Thoracic aorta (tissue), 2 donors: ENCODE results near the gene STXBP6. TPM values are rescaled to one million over a fixed set of nuclear protein-coding genes. Genes with fewer than 3 reads are reported as not detected.

ENCODE experiments used
- ATAC-seq: fragments of 150-250 bp; one replicate; pipeline ENCODE4 v1.8.0; 2017; ENCODE audit warnings: low read depth; ENCODE audit not compliant: insufficient number of reproducible peaks, low FRiP score
- DNase-seq: peaks from one replicate; pipeline ENCODE4 v3.0.0-alpha.2; 2020; ENCODE audit warnings: low spot score
- H3K27ac ChIP-seq, 2 donors: fragments of 200-600 bp; sonication (generic); 1 replicate in 1 of 2; 2 replicates in 1 of 2; pipeline ENCODE4 v1.5.1; 2016; ENCODE audit warnings: mild to moderate bottlenecking in 2 of 2, moderate library complexity in 2 of 2
- H3K27me3 ChIP-seq: fragments of 200-600 bp; sonication (generic); replicated peaks from 2 replicates; pipeline ENCODE4 v1.6.0; 2016; ENCODE audit warnings: mild to moderate bottlenecking; ENCODE audit not compliant: insufficient read depth
- H3K36me3 ChIP-seq: fragments of 200-600 bp; sonication (generic); one replicate; pipeline ENCODE4 v1.5.1; 2016
- H3K4me1 ChIP-seq, 2 donors: fragments of 200-600 bp; sonication (generic); 1 replicate in 1 of 2; 2 replicates in 1 of 2; pipeline versions ENCODE4 v1.5.1 to v1.6.0; 2016; ENCODE audit warnings: low read depth in 2 of 2, mild to moderate bottlenecking in 1 of 2; ENCODE audit not compliant: control insufficient read depth in 1 of 2
- H3K4me3 ChIP-seq: fragments of 200-600 bp; sonication (generic); 2 replicates; pipeline ENCODE4 v1.5.1; 2016; ENCODE audit warnings: mild to moderate bottlenecking
- H3K9me3 ChIP-seq: fragments of 200-600 bp; sonication (generic); 2 replicates; pipeline ENCODE4 v1.5.1; 2016
- total RNA-seq, 2 donors: library from RNA; depleted of rRNA; stranded (reverse); fragments of >200 nt; gene quantifications; one replicate each; pipeline versions ENCODE4 v1.1.0 to v1.2.3, GENCODE V29; 2016
- TF ChIP-seq, protein P1 (sequence below): fragments of 200-600 bp; sonication (generic); IDR thresholded peaks from one replicate; pipeline ENCODE4 v1.5.1; 2019; ENCODE audit warnings: antibody characterized with exemption

STXBP6 gene
- total RNA-seq, 2 donors from 2014 or later = 3.1 to 4.4 TPM

DNA sequence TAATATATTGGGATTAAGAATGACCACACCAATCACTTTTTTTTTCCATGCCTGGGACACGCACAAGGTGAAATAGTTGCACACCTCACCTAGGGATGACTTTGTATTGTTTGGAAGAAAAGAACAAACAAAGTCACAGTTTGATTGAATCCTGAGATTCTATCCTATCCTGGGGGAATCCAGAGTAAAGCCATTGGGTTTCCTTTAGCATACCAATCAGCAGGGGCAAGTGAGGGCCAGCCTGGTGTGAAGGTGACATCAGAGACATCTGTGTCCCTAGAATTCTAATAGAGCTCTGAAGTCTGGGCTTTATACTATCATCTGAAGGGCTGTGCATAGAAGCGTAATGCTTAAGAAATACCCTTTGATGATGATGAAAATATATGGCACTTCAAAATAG is 199.9 kb downstream of the STXBP6 start:
- Histone ChIP-seq H3K36me3 (no peaks in the 10 kb centered on the region), H3K4me1 (no peaks in the 10 kb centered on the region), H3K4me3 (no peak overlapping the region), H3K27ac (no peak overlapping the region), H3K9me3 (no peaks in the 10 kb centered on the region), H3K27me3 (no peaks in the 10 kb centered on the region)
- ATAC-seq = no peak
- DNase-seq = no peak
- TF ChIP-seq, protein P1, sequence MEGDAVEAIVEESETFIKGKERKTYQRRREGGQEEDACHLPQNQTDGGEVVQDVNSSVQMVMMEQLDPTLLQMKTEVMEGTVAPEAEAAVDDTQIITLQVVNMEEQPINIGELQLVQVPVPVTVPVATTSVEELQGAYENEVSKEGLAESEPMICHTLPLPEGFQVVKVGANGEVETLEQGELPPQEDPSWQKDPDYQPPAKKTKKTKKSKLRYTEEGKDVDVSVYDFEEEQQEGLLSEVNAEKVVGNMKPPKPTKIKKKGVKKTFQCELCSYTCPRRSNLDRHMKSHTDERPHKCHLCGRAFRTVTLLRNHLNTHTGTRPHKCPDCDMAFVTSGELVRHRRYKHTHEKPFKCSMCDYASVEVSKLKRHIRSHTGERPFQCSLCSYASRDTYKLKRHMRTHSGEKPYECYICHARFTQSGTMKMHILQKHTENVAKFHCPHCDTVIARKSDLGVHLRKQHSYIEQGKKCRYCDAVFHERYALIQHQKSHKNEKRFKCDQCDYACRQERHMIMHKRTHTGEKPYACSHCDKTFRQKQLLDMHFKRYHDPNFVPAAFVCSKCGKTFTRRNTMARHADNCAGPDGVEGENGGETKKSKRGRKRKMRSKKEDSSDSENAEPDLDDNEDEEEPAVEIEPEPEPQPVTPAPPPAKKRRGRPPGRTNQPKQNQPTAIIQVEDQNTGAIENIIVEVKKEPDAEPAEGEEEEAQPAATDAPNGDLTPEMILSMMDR = no peak

DNA sequence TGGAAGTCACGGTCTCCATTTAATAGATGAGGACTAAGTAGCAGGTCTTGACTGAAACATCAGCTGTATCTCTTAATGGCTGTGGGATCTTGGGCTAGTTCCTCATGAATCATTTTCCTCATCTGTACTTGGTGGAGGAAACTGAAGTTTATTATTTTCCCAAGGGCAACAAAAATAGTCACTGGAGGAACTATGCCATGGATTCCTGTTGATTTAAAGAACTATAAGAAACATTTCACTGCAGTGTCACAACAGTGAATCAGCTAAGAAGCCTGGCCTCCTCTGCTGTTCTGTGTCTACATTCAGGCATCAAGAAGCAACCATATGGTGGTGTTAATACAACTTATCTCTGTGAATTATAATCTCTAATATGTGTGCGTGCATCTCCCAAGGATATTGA is 200.5 kb downstream of the STXBP6 start:
- TF ChIP-seq, protein P1 = no peak
- no peak overlapping the region for H3K4me3 ChIP-seq
- H3K9me3 ChIP-seq = no peaks in the 10 kb centered on the region
- H3K4me1 ChIP-seq = no peaks in the 10 kb centered on the region
- DNase-seq (no peak), ATAC-seq (no peak)
- H3K27ac ChIP-seq = no peak overlapping the region
- H3K36me3 ChIP-seq = no peaks in the 10 kb centered on the region
- H3K27me3 ChIP-seq = no peaks in the 10 kb centered on the region

- no peaks in the 10 kb centered on the region for H3K4me1 ChIP-seq
- ATAC-seq (no peak), DNase-seq (no peak)
- no peaks in the 10 kb centered on the region for H3K27me3 ChIP-seq
- H3K27ac ChIP-seq = no peak overlapping the region
- no peak overlapping the region for H3K4me3 ChIP-seq
- H3K9me3 ChIP-seq = no peaks in the 10 kb centered on the region
- TF ChIP-seq, protein P1 = no peak
- no peaks in the 10 kb centered on the region for H3K36me3 ChIP-seq
Observed at GRCh38 chr14:24848102-24848790, 201.7 kb downstream of the STXBP6 start.

DNA sequence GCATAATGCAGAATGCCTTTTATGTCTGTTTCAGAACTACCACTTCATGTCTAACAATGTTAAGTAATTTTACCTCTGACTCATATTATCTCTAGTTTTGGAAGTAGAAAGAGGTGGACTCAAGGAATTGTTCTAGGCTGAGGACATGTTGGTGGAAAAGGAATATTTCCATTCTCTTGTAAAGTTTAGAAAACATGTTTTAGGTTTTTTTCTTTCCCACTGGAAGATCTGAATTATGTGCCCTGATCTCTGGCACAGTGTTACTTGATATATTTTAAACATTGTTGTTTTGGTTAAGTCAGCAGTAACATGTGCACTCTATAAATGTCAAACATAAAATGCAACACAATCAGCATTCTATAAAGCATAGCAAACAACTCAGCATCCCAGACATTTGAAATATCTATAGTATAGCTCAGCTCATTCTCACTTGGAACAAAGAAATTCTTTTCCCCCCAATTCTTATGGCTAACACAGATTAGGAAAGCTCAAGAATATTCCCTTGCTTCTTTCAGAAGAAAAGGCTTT is 202.3 kb downstream of the STXBP6 start:
- no peaks in the 10 kb centered on the region for H3K4me1 ChIP-seq
- TF ChIP-seq, protein P1 = no peak
- H3K9me3 ChIP-seq = no peaks in the 10 kb centered on the region
- ATAC-seq = no peak
- H3K27me3 ChIP-seq = no peaks in the 10 kb centered on the region
- DNase-seq = no peak
- H3K4me3 ChIP-seq = no peak overlapping the region
- no peak overlapping the region for H3K27ac ChIP-seq
- no peaks in the 10 kb centered on the region for H3K36me3 ChIP-seq

DNA sequence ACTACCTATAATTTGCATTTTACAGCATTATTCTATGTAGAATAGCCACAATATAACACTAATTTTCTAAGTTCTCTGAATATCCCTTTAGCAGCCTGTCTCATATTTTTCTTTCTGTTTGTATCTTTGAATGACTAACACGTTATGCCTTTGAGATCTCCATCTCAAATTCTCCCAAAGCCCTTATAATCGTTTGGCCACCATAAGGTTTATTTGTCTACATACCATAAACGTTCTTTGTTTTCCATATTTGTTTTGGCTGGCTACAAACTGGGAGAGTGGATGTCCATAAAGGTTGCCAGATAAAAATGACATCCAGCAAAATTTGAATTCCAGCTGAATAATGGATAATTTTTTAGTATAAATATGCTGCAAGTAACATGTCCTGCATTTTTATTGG is 203.7 kb downstream of the STXBP6 start:
- TF ChIP-seq, protein P1 = no peak
- H3K4me1 ChIP-seq = no peaks in the 10 kb centered on the region
- H3K4me3 ChIP-seq = no peak overlapping the region
- no peaks in the 10 kb centered on the region for H3K27me3 ChIP-seq
- H3K9me3 ChIP-seq = no peaks in the 10 kb centered on the region
- no peak overlapping the region for H3K27ac ChIP-seq
- no peak for ATAC-seq
- H3K36me3 ChIP-seq = no peaks in the 10 kb centered on the region
- no peak for DNase-seq
